ENCODE measurements around the gene ZFC3H1. TPM values are rescaled to one million over a fixed set of nuclear protein-coding genes. Genes with fewer than 3 reads are reported as not detected.

ZFC3H1 gene
- polyA plus RNA-seq, 1 donor (not counting 4 experiments of a cell fraction or from before 2014, with no cell fraction given), result 56.3 TPM

GRCh38 chr12:71582925-71583324, 80.7 kb downstream of the ZFC3H1 start:
- dilution Hi-C loops (cut with MboI; ENCODE audit: extremely low pct_ligation_motif_present, low sequenced_read_pairs), result no loop called here
- Histone ChIP-seq H3K9me1 (ENCODE audit: control insufficient read depth, extremely low read depth, insufficient read depth, low read length) (no peaks in the 10 kb centered on the region), H3K4me3 (ENCODE audit: control insufficient read depth in 2 of 3, extremely low read depth in 1 of 3, insufficient read depth in 2 of 3, low read depth in 1 of 3, low read length in 3 of 3) (no peak overlapping the region), H3K36me3 (ENCODE audit: control insufficient read depth in 2 of 2, extremely low read depth in 1 of 2, insufficient read depth in 2 of 2, low read length in 2 of 2) (no peaks in the 10 kb centered on the region), H4K20me1 (ENCODE audit: control insufficient read depth, extremely low read depth, insufficient read depth, low read length) (no peaks in the 10 kb centered on the region), H3K79me2 (ENCODE audit: control insufficient read depth, insufficient read depth, low read length) (no peaks in the 10 kb centered on the region), H2AFZ (ENCODE audit: control insufficient read depth, low read length) (no peak overlapping the region), H3K4me1 (ENCODE audit: control insufficient read depth, extremely low read depth, insufficient read depth, low read length) (peaks cover 43% of the 10 kb centered on the region), H3K9me3 (ENCODE audit: control insufficient read depth, low read depth, low read length) (no peaks in the 10 kb centered on the region), H3K27ac (ENCODE audit: control insufficient read depth, insufficient read depth, low read length) (no peak overlapping the region), H3K9ac (ENCODE audit: control insufficient read depth, extremely low read depth, insufficient read depth, low read length) (no peak overlapping the region), H3K4me2 (ENCODE audit: control insufficient read depth, extremely low read depth, insufficient read depth, low read depth, low read length) (no peak overlapping the region), H3K27me3 (ENCODE audit: control insufficient read depth, extremely low read depth, insufficient read depth, low read length) (no peaks in the 10 kb centered on the region)
- FAIRE-seq (no peak), DNase-seq (ENCODE audit: low read depth, low spot score) (no peak)
- no peak for TF ChIP-seq CTCF (optimal IDR thresholded peaks at IDR 0.05 in 1 of 3, IDR thresholded peaks at IDR 0.05 in 1 of 3, conservative IDR thresholded peaks at IDR 0.05 in 1 of 3; ENCODE audit: extremely low read depth in 1 of 3, insufficient read depth in 2 of 3, low read length in 3 of 3)
- no peak for TF ChIP-seq EZH2 (IDR thresholded peaks at IDR 0.05; ENCODE audit: low read length)

GRCh38 chr12:71581206-71581605, 82.4 kb downstream of the ZFC3H1 start:
- H3K9me3 ChIP-seq (ENCODE audit: control insufficient read depth, low read depth, low read length), result no peaks in the 10 kb centered on the region
- dilution Hi-C loops (cut with MboI; ENCODE audit: extremely low pct_ligation_motif_present, low sequenced_read_pairs), result no loop called here
- H3K27me3 ChIP-seq (ENCODE audit: control insufficient read depth, extremely low read depth, insufficient read depth, low read length), result no peaks in the 10 kb centered on the region
- H3K9ac ChIP-seq (ENCODE audit: control insufficient read depth, extremely low read depth, insufficient read depth, low read length), result peak overlapping the region; percentile 48
- no peaks in the 10 kb centered on the region for H3K36me3 ChIP-seq (ENCODE audit: control insufficient read depth in 2 of 2, extremely low read depth in 1 of 2, insufficient read depth in 2 of 2, low read length in 2 of 2)
- H3K4me3 ChIP-seq (ENCODE audit: control insufficient read depth in 2 of 3, extremely low read depth in 1 of 3, insufficient read depth in 2 of 3, low read depth in 1 of 3, low read length in 3 of 3), result peak overlapping the region in 2 of 3 experiments; percentile 23 to 32
- H3K4me1 ChIP-seq (ENCODE audit: control insufficient read depth, extremely low read depth, insufficient read depth, low read length), result peaks cover 34% of the 10 kb centered on the region
- TF ChIP-seq EZH2 (IDR thresholded peaks at IDR 0.05; ENCODE audit: low read length), result no peak
- TF ChIP-seq CTCF (optimal IDR thresholded peaks at IDR 0.05 in 1 of 3, IDR thresholded peaks at IDR 0.05 in 1 of 3, conservative IDR thresholded peaks at IDR 0.05 in 1 of 3; ENCODE audit: extremely low read depth in 1 of 3, insufficient read depth in 2 of 3, low read length in 3 of 3), result no peak
- peak overlapping the region; percentile 70 for H3K4me2 ChIP-seq (ENCODE audit: control insufficient read depth, extremely low read depth, insufficient read depth, low read depth, low read length)
- no peaks in the 10 kb centered on the region for H3K9me1 ChIP-seq (ENCODE audit: control insufficient read depth, extremely low read depth, insufficient read depth, low read length)
- peak; percentile 59 for DNase-seq (ENCODE audit: low read depth, low spot score)
- H4K20me1 ChIP-seq (ENCODE audit: control insufficient read depth, extremely low read depth, insufficient read depth, low read length), result no peaks in the 10 kb centered on the region
- no peaks in the 10 kb centered on the region for H3K79me2 ChIP-seq (ENCODE audit: control insufficient read depth, insufficient read depth, low read length)
- peak overlapping the region; percentile 66 for H2AFZ ChIP-seq (ENCODE audit: control insufficient read depth, low read length)
- peak; percentile 99 for FAIRE-seq
- peak overlapping the region; percentile 79 for H3K27ac ChIP-seq (ENCODE audit: control insufficient read depth, insufficient read depth, low read length)

Measured in keratinocyte (primary cell).